ENCODE results near the gene CCDC92B. TPM values are rescaled to one million over a fixed set of nuclear protein-coding genes. Genes with fewer than 3 reads are reported as not detected.

CCDC92B gene
- total and polyA plus RNA-seq, 2 of the 13 experiments (the other 11 are each of a cell fraction or from before 2014, with no cell fraction given) = not detected

GRCh38 chr17:2797226-2797625 is 47.8 kb upstream of the CCDC92B start (continued):
- TF ChIP-seq GRHL1 (CRISPR knock-in tag; conservative IDR thresholded peaks at IDR 0.05) (no peak), ZNF367 (CRISPR knock-in tag; IDR thresholded peaks at IDR 0.05; ENCODE audit: borderline replicate concordance) (no peak), ZFYVE20 (CRISPR knock-in tag; IDR thresholded peaks at IDR 0.05; ENCODE audit: borderline replicate concordance, low read depth) (no peak), RFX1 (IDR thresholded peaks at IDR 0.05) (no peak), ZNF276 (CRISPR knock-in tag; IDR thresholded peaks at IDR 0.05; ENCODE audit: low read depth) (no peak), ZBTB7A (CRISPR knock-in tag; IDR thresholded peaks at IDR 0.05) (no peak), ZFP36L2 (CRISPR knock-in tag; IDR thresholded peaks at IDR 0.05) (no peak), KAT8 (CRISPR knock-in tag; IDR thresholded peaks at IDR 0.05) (no peak), SP5 (CRISPR knock-in tag; IDR thresholded peaks at IDR 0.05; ENCODE audit: borderline replicate concordance, low read depth) (no peak), RBM39 (IDR thresholded peaks at IDR 0.05; ENCODE audit: low read depth, low read length, poor library complexity, severe bottlenecking) (no peak), ZNF598 (CRISPR knock-in tag; IDR thresholded peaks at IDR 0.05; ENCODE audit: borderline replicate concordance) (no peak)
- TF ChIP-seq, protein P1, sequence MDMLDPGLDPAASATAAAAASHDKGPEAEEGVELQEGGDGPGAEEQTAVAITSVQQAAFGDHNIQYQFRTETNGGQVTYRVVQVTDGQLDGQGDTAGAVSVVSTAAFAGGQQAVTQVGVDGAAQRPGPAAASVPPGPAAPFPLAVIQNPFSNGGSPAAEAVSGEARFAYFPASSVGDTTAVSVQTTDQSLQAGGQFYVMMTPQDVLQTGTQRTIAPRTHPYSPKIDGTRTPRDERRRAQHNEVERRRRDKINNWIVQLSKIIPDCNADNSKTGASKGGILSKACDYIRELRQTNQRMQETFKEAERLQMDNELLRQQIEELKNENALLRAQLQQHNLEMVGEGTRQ (IDR thresholded peaks at IDR 0.05; ENCODE audit: low read depth, low read length) = no peak
- TF ChIP-seq, protein P1 (CRISPR knock-in tag; IDR thresholded peaks at IDR 0.05; ENCODE audit: borderline replicate concordance) = no peak
- TF ChIP-seq, protein P2, sequence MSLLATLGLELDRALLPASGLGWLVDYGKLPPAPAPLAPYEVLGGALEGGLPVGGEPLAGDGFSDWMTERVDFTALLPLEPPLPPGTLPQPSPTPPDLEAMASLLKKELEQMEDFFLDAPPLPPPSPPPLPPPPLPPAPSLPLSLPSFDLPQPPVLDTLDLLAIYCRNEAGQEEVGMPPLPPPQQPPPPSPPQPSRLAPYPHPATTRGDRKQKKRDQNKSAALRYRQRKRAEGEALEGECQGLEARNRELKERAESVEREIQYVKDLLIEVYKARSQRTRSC (CRISPR knock-in tag; IDR thresholded peaks at IDR 0.05; ENCODE audit: low read depth) = no peak
